GM13977 (cell line): ENCODE results near the gene BHMT.

Experiments used
- DNase-seq: peaks from one replicate; pipeline ENCODE4 v3.0.0; 2012; ENCODE audit warnings: low spot score
- in situ Hi-C: fragments of 300-500 bp; cut with MboI; formaldehyde crosslinking; loops from one replicate; pipeline ENCODE4 v1.12.0; 2022; ENCODE audit warnings: low sequenced_read_pairs, low pct_unique_long_range_greater_than_20kb, mixed read lengths, inconsistent platforms; ENCODE audit not compliant: unreplicated experiment
- TF ChIP-seq, protein P1 (sequence below): IDR thresholded peaks from 2 replicates; pipeline ENCODE4 v1.5.1; 2012; ENCODE audit warnings: mild to moderate bottlenecking, control low read depth; ENCODE audit not compliant: insufficient read depth; ENCODE audit errors: extremely low read depth, missing control alignments

Gene BHMT

DNA sequence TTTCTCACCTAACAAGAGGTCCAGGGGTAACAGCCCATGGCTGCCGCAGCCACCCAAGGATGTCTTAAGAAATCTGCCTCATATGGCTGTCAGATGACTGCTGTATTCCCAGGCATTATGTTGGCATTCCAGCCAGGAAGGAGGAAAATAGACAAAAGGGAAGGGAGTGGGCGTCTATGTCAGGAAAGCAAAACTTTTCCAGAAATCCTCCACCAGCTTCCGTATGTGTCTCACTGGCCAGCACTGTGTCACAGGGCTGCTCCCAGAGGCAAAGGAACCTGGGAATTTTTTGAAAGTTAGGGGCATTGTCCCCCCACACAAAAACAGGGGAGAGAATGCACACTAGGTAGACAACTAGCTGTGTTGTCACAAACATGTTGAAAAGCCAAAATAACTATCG, 34.8 kb upstream of the BHMT start:
- in situ Hi-C loops = no loop called here
- TF ChIP-seq, protein P1, sequence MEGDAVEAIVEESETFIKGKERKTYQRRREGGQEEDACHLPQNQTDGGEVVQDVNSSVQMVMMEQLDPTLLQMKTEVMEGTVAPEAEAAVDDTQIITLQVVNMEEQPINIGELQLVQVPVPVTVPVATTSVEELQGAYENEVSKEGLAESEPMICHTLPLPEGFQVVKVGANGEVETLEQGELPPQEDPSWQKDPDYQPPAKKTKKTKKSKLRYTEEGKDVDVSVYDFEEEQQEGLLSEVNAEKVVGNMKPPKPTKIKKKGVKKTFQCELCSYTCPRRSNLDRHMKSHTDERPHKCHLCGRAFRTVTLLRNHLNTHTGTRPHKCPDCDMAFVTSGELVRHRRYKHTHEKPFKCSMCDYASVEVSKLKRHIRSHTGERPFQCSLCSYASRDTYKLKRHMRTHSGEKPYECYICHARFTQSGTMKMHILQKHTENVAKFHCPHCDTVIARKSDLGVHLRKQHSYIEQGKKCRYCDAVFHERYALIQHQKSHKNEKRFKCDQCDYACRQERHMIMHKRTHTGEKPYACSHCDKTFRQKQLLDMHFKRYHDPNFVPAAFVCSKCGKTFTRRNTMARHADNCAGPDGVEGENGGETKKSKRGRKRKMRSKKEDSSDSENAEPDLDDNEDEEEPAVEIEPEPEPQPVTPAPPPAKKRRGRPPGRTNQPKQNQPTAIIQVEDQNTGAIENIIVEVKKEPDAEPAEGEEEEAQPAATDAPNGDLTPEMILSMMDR = no peak

DNA sequence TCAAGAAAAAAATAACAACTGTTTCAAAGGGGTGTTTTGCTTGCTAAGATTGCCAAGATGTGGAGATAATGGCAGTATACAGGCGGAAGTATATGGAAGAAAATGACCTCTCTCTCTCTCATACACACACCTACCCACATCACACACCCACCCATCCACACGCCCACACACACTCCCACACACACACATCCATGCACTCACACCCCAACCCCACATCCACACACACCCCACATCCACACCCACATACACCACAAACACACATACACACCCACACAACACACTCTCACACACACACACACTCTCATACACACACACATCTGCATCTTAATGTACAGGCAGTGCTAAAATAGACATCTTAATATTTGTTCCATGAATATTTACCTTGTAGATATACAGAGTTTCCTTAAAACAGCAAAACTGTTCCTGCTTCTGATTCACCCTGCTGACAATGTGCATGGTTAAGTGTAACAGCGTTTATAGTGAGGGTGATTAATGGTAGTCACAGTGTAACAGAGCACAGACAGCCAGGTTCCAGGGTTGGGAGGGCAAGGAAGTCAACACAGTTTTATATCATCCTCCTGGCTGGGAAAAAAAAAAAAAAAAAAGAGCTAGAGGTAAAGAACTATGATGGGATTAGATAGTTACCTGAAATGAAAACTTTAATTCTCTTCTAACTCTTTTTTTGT, 33.8 kb upstream of the BHMT start:
- in situ Hi-C loops = no loop called here
- DNase-seq = no peak

More for the DNA sequence above, 34.8 kb upstream of the BHMT start:
- no peak for DNase-seq

DNA sequence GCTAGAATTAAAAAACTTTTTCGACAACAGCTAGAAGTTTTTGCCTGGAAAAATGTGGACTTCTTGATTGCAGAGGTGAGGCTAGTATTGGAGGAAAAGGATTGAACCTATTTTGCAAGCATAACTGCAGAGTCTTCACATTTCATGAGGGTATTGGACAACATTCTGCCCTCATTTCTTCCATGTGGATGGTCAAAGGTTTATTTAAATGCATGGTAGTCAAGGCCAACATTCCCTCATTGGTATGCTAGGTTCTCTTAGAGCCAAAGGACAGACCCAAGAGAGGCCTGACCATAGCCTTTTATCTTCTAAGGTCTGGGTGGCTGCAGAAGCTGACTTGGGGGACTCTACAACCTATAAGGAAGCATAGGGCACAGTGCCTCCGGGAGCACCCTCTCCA, 30.8 kb upstream of the BHMT start:
- DNase-seq = no peak
- in situ Hi-C loops = no loop called here
- TF ChIP-seq, protein P1 = no peak

More for the DNA sequence above, 33.8 kb upstream of the BHMT start:
- TF ChIP-seq, protein P1 = no peak

DNA sequence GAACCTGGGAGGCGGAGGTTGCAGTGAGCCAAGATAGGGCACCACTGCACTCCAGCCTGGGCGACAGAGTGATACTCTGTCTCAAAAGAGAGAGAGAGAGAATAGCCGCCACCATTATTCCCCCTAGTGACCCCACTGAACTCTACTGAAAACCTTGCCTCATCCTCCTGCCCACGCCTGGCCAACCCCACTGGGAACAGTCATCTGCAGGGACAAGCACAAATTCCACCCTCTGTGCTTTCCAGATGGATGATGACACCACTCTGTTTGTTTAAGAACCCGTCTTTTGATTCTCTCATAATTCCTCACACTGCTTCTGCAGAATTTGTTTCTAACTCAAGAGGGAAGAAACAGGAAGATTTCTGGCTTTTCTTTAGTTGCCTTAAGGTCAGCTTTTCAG, 29.8 kb upstream of the BHMT start:
- TF ChIP-seq, protein P1 = no peak
- in situ Hi-C loops = no loop called here
- DNase-seq = no peak

DNA sequence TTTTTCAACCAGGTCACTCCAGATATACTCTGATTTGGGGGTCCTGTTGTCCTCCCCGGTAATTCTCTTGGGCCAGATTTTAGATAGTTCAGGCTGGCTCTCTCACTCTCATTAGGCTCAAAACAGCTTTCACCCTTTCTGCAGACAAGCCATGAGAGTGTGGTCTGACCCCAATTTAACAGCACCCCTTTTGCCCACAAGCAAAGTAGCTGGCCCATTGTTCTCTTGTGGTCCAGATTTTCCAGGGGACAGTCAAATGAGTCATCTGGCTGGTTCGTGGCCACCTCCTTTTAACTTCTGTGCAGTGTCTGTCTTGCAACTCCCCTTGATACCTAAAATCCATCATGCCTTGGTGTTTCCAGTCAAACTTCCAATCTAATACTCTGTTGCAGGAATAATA, 25.5 kb upstream of the BHMT start:
- no peak for DNase-seq
- in situ Hi-C loops = no loop called here

DNA sequence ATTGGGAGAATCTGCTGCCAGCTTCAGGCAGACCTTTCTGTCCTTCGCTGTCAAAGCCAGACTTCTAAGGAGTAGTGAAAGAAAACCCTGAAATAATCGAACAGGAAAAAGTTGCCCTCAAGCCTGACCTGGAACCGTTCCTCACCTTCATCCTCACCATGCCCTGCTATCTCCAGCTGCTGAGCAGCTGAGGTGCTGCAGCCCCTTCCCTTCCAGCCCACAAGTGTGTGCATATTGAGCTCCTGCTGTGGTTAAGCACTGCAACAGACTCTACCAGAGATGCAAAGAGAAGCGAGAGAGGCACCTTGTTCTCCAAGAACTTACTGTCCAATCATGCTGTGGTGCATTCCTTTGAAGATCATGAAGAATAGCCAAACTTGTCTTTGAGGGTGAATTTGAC, 23.1 kb upstream of the BHMT start:
- TF ChIP-seq, protein P1 = no peak
- no peak for DNase-seq
- in situ Hi-C loops = no loop called here

More for the DNA sequence above, 25.5 kb upstream of the BHMT start:
- TF ChIP-seq, protein P1 = no peak
